GM18909 (cell line): Measurements from ENCODE around the gene TM7SF3.
"Not testable (repeated sequence)": the region's sequence is repeated elsewhere in the genome, so short reads cannot be mapped to it uniquely, and the experiment has no call there.

ENCODE experiments used
- ATAC-seq: cut with Tn5 transposase; IDR thresholded peaks from one replicate; pipeline ENCODE4 v1.9.1; 2021; ENCODE audit warnings: mild to moderate bottlenecking; ENCODE audit not compliant: unreplicated experiment, poor library complexity

The TM7SF3 gene

DNA sequence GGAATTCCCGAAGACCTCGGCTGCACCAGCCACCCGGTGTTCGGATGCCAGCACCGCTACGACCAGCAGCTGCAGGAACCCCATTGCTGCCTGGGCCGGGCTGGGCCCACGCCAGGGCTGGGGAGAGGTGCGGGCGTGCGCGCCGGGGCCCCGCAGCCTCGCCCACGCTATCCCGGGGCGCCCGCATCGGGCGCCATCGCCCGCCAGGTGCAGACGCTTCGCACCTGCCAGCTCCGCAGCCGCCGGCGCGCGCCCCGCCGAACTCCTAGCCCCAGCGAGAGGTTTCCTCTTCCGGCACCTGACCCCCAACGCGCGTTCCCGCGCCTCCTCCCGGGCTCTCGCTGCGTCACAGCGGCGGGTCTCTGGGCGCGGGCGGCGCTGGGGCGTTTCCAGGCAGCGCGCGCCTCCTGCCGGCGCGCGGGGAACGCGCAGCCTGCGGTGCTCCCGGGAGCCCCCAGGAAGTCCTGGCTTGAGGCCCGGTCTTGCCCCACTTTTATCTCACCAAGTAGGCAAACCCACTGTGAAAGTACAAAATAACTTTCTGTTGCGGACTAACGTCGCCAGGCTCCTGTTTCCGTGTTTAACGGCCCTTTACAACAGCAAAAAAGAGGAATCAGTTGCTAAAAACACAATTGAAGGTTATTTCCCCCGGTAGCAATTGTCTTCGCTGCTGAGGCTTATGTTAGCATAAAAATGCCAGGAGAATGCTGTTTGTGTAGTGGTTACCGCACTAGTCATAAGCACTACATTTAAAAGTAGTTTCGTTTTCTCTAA is at the start of gene TM7SF3:
Gene TM7SF3 (minus strand): TSS at position 300 of the 774 bp plus-strand sequence. CDS start 216 bp downstream, at position 84.
- ATAC-seq: peak; percentile 83

GRCh38 chr12:27063250-27063851 is 49.2 kb upstream of the TM7SF3 start:
- no peak for ATAC-seq

DNA sequence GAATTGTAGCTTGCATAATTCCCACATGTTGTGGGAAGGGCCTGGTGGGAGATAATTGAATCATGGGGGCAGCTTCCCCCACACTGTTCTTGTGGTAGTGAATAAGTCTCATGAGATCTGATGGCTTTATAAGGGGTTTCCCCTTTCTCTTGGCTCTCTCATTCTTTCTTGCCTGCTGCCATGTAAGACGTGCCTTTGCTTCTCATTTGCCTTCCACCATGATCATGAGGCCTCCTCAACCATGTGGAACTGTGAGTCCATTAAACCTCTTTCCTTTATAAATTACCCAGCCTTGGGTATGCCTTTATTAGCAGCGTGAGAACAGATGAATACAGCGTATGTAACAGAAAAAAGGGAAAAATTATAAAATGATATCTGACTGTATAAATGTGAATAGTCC is 47.1 kb upstream of the TM7SF3 start:
- ATAC-seq: no peak

DNA sequence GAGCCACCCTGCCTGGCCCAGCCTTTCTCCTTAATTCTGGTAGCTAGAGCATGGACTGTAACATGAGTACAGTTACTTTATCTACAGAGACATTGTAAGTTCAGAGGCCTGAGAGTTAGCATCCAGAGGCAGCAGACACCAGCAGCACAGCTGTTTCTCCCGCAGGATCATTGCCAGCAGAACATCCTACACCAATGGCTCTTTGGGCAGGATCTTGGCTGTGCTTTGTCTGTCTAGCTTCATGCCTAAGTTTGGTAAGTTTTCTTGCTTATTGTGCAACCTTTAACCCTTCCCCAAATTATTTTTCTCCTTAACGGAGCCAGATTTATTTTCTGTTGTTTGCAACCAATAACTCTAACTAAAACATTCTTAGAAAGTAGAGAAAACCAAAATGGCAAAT is 46.6 kb upstream of the TM7SF3 start:
- no peak for ATAC-seq

DNA sequence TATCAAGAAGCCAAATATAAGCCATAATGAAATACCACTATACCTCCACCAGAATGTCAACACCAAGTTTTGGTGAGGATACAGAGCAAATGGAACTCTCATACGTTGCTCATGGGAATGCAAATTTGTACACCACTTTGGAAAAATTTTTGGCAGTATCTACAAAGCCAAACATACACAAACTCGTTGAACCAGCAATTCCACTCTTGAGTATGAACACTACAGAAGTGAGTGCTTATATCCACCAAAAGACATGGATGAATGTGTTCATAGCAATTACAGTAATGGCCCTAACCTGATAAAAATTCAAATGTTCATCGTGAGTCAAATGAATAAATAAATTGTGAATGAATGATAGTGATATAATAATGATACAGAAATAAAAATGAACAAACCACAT is 43.4 kb upstream of the TM7SF3 start:
- ATAC-seq: no peak

- no peak for ATAC-seq
These were observed 41.8 kb upstream of the TM7SF3 start for GRCh38 chr12:27055966-27056365.

DNA sequence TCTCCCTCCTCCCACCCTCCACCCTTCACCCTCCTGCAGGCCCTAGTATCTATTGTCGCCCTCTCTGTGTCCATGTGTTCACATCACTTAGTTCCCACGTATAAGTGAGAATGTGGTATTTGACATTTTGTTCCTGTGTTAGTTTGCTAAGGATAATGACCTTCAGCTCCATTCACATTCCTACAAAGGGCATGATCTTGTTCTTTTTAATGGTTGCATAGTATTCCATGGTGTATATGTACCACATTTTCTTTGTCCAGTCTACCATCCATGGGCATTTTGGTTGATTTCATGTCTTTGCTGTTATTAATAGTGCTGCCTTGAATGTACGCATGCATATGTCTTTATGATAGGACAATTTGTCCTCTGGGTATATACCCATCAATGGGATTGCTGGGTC is 38.6 kb upstream of the TM7SF3 start:
- ATAC-seq: no peak

DNA sequence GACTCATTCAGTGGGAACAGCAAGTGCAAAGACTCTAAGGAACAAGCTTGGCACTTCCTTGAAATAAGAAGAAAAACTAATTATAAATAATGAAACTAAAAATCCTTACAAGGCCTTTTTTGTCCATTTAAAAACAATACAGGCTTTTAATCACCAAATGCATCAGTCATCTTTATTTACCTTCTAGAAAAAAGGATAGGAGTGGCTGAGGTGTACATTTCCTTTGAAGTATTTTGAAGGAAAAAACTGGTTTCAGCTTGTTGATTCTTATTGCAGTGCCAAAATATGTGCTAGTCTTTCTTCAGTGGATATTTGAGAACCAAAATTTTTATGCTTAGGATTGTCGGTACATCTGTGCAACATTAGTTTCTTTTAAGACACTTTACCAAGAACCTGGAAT is 38.0 kb upstream of the TM7SF3 start:
- ATAC-seq: no peak

DNA sequence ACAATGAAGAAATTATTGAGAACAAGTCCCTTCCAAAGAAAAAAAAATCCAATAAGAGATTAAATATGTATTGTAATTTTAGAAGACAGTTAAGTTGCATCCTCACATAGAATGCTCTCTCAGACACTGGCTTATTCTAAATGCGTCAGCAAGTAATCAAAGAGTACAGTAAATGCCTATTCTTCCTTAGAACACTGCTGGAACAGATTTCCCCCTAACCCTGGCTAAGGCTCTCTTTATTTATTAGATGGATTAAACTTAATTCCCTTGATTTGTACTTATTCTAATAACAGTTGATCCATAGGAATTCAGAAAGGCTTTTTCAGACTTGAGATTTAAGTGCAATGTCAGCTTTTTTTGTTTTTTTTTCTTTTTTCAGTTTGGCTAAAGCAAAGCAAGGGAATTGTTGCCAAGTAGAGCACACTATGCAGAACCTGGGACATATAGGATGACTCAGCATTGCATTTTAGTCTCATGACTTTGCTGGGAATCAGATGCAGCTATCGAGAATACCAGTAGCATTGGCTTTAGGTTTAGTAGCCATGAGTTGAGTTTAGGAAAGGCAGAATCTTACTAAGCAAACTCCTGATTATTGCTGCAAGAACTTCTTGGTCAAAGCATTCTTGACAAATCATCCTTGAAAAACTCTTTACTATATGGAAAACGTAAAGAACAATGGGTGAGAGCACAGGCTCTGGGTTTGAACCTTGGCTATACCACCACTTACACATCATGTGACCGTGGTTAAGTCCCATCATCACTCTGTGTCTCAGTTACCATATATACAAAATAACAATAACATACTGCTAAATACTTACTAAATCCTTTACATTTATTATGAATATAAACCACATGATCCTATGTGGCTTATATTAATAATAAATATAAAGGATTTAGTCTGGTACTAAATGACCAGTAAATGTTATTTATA is 34.9 kb upstream of the TM7SF3 start:
- ATAC-seq: no peak

DNA sequence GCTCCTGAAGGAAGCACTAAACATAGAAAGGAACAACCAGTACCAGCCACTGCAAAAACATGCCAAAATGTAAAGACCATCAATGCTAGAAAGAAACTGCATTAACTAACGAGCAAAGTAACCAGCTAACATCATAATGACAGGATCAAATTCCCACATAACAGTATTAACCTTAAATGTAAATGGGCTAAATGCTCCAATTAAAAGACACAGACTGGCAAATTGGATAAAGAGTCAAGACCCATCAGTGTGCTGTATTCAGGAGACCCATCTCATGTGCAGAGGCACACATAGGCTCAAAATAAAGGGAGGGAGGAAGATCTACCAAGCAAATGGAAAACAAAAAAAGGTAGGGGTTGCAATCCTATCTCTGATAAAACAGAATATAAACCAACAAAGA is 27.8 kb upstream of the TM7SF3 start:
- ATAC-seq: not testable (repeated sequence)

DNA sequence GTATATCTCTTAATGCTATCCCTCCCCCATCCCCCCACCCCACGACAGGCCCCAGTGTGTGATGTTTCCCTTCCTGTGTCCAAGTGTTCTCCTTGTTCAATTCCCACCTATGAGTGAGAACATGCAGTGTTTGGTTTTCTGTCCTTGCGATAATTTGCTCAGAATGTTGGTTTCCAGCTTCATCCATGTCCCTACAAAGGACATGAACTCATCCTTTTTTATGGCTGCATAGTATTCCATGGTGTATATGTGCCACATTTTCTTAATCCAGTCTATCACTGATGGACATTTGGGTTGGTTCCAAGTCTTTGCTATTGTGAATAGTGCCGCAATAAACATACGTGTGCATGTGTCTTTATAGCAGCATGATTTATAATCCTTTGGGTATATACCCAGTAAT is 26.5 kb upstream of the TM7SF3 start:
- not testable (repeated sequence) for ATAC-seq

- no peak for ATAC-seq
These were observed 20.6 kb upstream of the TM7SF3 start for GRCh38 chr12:27034607-27035293.

DNA sequence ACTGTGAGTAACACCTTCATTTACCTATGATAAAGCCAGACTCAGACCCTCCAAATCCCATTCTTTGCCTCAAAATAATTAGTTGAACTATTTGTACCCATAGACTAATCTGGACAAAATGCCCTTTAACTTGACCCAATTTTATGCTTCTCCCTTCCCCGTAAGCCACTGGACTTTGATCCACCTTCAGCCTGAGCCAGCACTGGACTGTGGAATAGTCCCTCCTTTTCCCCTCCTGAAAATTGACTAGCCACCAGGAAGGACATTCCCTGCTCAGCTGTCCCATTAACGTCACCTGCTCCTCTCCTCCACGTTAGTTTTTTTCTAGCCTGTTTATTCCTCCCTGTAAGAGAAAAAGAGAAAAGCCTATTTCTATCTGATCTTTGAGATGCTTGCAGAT is 18.5 kb upstream of the TM7SF3 start:
- ATAC-seq: no peak

- no peak for ATAC-seq
These were observed 17.3 kb upstream of the TM7SF3 start for GRCh38 chr12:27031531-27031930.

GRCh38 chr12:27026257-27026656 is 12.1 kb upstream of the TM7SF3 start:
- ATAC-seq: no peak

GRCh38 chr12:27025116-27025515 is 10.9 kb upstream of the TM7SF3 start:
- no peak for ATAC-seq

DNA sequence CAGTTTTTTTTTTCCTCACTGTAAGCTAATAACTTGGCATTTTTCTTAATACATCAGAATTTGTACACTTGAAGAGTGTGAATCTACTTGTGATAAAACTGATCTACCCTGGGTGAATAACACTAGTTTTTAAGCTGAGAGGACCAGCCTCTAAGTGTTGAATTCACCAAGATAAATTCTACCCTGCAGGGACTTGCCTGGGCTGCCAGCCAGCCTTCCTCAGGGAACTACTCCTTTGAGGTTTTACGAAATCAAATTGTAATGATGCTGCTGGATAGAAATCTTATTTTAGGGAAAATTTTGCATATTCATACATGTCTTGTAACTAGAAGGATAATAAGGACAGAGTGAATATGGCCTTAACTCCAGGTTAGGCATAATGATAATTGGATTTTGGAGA is 10.1 kb upstream of the TM7SF3 start:
- ATAC-seq: no peak

GRCh38 chr12:27020761-27021160 is 6.6 kb upstream of the TM7SF3 start:
- no peak for ATAC-seq

DNA sequence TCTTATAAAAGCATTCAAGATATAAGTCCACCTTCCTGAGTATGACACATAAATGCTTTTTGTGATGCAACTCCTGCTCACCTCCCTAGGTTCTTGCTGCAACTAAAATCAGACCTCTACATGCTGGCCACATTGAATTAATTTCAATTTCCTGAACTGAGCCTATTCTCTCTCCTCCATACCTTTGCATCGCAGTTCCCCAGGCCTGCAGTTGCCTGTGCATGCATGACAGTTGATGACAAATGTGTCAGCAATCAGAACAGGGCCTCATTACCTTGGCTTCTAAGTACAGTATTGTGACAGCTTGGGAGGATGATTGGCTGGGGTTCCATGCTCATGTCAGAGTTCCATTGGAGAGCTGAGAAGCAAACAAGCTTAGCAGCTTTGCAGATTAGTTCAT is 3.9 kb upstream of the TM7SF3 start:
- ATAC-seq: no peak

GRCh38 chr12:27017163-27017823 is 3.1 kb upstream of the TM7SF3 start:
- ATAC-seq: not testable (repeated sequence)
